GM21786 (cell line): Measurements from ENCODE around the gene CCT3.
"Not testable (repeated sequence)": the region's sequence is repeated elsewhere in the genome, so short reads cannot be mapped to it uniquely, and the experiment has no call there.

Source experiments
- ATAC-seq: cut with Tn5 transposase; IDR thresholded peaks from one replicate; pipeline ENCODE4 v1.9.1; 2021; ENCODE audit not compliant: unreplicated experiment

The CCT3 gene

GRCh38 chr1:156368889-156369684 lies 31.0 kb upstream of the CCT3 start, which contains the start of gene RHBG:
TSS of gene RHBG (plus strand) at chr1:156369211. CDS start at chr1:156369250, 39 bp downstream.
- ATAC-seq = no peak

GRCh38 chr1:156368157-156368658 lies 30.1 kb upstream of the CCT3 start:
- no peak for ATAC-seq

- no peak for ATAC-seq
Observed at GRCh38 chr1:156367383-156368156, 29.5 kb upstream of the CCT3 start.

GRCh38 chr1:156366378-156367166 lies 28.5 kb upstream of the CCT3 start:
- no peak for ATAC-seq

- ATAC-seq = no peak
Observed at GRCh38 chr1:156365754-156366153, 27.7 kb upstream of the CCT3 start.

- no peak for ATAC-seq
Observed at GRCh38 chr1:156360534-156360933, 22.4 kb upstream of the CCT3 start.

GRCh38 chr1:156359973-156360372 lies 21.9 kb upstream of the CCT3 start:
- no peak for ATAC-seq

GRCh38 chr1:156359249-156359648 lies 21.2 kb upstream of the CCT3 start:
- ATAC-seq = no peak

GRCh38 chr1:156358641-156359040 lies 20.5 kb upstream of the CCT3 start:
- ATAC-seq = no peak

- no peak for ATAC-seq
Observed at GRCh38 chr1:156357977-156358376, 19.9 kb upstream of the CCT3 start.

- ATAC-seq = no peak
Observed at GRCh38 chr1:156356875-156357534, 18.9 kb upstream of the CCT3 start.

GRCh38 chr1:156356262-156356874 lies 18.3 kb upstream of the CCT3 start:
- ATAC-seq = no peak

GRCh38 chr1:156352481-156352880 lies 14.4 kb upstream of the CCT3 start:
- ATAC-seq = not testable (repeated sequence)

- ATAC-seq = no peak
Observed at GRCh38 chr1:156347331-156347730, 9.2 kb upstream of the CCT3 start.

- ATAC-seq = no peak
Observed at GRCh38 chr1:156346636-156347035, 8.5 kb upstream of the CCT3 start.

GRCh38 chr1:156346035-156346434 lies 7.9 kb upstream of the CCT3 start:
- ATAC-seq = not testable (repeated sequence)

GRCh38 chr1:156344409-156344808 lies 6.3 kb upstream of the CCT3 start:
- no peak for ATAC-seq

- ATAC-seq = no peak
Observed at GRCh38 chr1:156342166-156342955, 4.3 kb upstream of the CCT3 start.

GRCh38 chr1:156337888-156338179 lies 258 bp downstream of the CCT3 start:
- no peak for ATAC-seq
